ENCODE measurements around the gene ZNF79. TPM values are rescaled to one million over a fixed set of nuclear protein-coding genes. Genes with fewer than 3 reads are reported as not detected.

Gene ZNF79
- total RNA-seq, 1 donor from 2014 or later: 10.1 TPM

- DNase-seq: no peak
These were observed 6.2 kb downstream of the ZNF79 start for GRCh38 chr9:127430415-127430814.

- no peak for DNase-seq
These were observed 13.5 kb downstream of the ZNF79 start for GRCh38 chr9:127437497-127438264.

GRCh38 chr9:127438394-127438793 is 14.2 kb downstream of the ZNF79 start:
- no peak for DNase-seq

- no peak for DNase-seq
These were observed 20.2 kb downstream of the ZNF79 start for GRCh38 chr9:127444283-127444920.

- DNase-seq: no peak
These were observed 21.0 kb downstream of the ZNF79 start for GRCh38 chr9:127444921-127445850.

GRCh38 chr9:127445851-127446712 is 21.9 kb downstream of the ZNF79 start:
- DNase-seq: no peak

- DNase-seq: no peak
These were observed 22.7 kb downstream of the ZNF79 start for GRCh38 chr9:127446713-127447415.

GRCh38 chr9:127447416-127448111 is 23.4 kb downstream of the ZNF79 start:
- no peak for DNase-seq

GRCh38 chr9:127448112-127448805 is 24.1 kb downstream of the ZNF79 start:
- DNase-seq: no peak

GRCh38 chr9:127449332-127449966 is 25.3 kb downstream of the ZNF79 start:
- no peak for DNase-seq

GRCh38 chr9:127450243-127450760 is 26.1 kb downstream of the ZNF79 start:
- DNase-seq: peak; percentile 64

GRCh38 chr9:127450830-127451607 is 26.8 kb downstream of the ZNF79 start, which contains the start of the genes LRSAM1 and RPL12:
LRSAM1 (plus strand) TSS chr9:127451510; CDS start chr9:127454528, 3,018 bp downstream.
RPL12 (minus strand) TSS chr9:127451406; CDS start chr9:127451317, 89 bp downstream.
- DNase-seq: peak; percentile 99

- no peak for DNase-seq
These were observed 27.4 kb downstream of the ZNF79 start for GRCh38 chr9:127451608-127451857.

GRCh38 chr9:127451858-127452656 is 27.9 kb downstream of the ZNF79 start:
- peak; percentile 67 for DNase-seq

- DNase-seq: peak; percentile 46
These were observed 28.5 kb downstream of the ZNF79 start for GRCh38 chr9:127452691-127453090.

GRCh38 chr9:127455324-127455992 is 31.3 kb downstream of the ZNF79 start:
- peak; percentile 13 for DNase-seq
